Stimulated activated CD8-positive, alpha-beta memory T cell treated with anti-CD3 and anti-CD28 coated beads, Interleukin-7, amount 100 ng/mL, for 48 hours (primary cell): ENCODE measurements around the gene ZSCAN5A.
A peak's percentile ranks its signal among the peaks of the same experiment; 100 is the strongest.
"Not testable (repeated sequence)": the region's sequence is repeated elsewhere in the genome, so short reads cannot be mapped to it uniquely, and the experiment has no call there.

Experiments
- DNase-seq, 2 donors: peaks; one replicate each; pipeline ENCODE4 v3.0.0-alpha.2; 2020; ENCODE audit warnings: low read depth in 1 of 2; ENCODE audit errors: extremely low read depth in 1 of 2

The ZSCAN5A gene

GRCh38 chr19:56315077-56315828 lies 614 bp upstream of the ZSCAN5A start:
- DNase-seq = peak; percentile 73 to 84

- DNase-seq = no peak
Observed at GRCh38 chr19:56314018-56314380, 640 bp downstream of the ZSCAN5A start.

- no peak for DNase-seq
Observed at GRCh38 chr19:56312787-56313657, 1.6 kb downstream of the ZSCAN5A start.

DNA sequence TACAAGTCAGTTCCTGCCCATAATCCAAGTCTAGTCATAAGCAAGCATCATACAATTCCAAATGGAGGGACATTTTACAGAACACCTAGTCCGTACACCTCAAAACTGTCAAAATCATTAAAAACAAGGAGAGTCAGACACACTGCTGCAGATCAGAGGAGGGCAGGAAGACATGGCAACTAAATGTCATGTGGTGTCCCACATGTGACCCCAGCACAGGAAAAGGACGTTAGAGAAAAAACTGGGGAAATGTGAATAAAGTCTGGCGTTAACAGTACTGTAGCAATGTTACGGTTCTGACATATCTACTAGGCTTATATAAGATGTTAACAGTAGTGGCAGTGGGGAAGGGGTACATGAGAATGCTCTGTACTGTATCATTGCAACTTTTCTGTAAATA lies 2.3 kb downstream of the ZSCAN5A start:
- DNase-seq = no peak

DNA sequence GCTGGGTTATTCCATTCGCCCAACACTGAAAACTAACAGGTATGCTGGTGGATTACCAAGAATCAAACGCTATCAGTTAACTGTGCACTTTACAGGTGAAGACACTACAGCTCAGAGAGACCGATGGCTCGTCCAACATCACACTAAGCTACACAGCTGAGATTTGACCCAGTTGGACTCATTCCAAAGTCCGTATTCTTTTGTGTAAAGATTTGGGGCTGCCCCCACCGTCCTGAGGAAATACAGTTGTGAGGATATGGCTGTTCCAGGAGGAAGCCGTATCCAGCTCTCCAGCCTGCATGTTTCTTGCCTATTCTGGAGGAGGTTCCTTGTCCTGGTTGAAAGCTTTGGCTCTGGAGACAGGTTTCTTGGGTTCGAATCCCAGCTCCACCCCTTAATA lies 4.2 kb downstream of the ZSCAN5A start:
- no peak for DNase-seq

DNA sequence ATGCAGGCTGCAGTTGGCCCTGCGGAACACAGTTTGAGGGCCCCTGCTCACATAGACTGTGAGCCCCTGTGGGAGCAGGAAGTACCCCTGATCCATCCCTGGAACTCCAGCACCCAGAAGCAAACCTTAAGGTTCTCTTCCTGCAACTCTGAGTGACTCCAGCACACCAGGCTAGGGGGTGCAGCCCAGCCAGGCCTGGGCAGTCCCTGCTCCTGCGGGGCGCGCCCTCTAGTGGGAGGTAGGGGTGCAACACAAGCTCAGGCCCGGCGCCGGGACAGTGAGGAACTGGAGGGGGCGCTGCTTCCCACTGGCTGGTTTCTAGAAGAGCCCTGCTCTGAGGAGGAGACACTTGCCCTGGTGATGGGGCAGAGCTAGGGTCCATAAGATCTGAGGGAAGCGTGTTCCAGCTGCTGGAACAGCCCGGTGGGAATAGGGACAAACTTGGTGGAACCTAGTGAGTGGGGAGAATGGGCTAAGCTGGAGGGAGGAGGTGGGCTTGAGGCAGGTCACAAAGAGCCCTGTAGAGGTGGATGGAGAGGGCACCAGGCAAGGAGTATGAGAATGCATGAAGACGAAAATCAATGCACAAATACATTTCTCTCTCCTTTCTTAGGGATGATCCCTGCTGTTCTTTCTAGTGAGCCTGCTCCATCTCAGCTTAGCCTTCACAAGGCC lies 5.0 kb downstream of the ZSCAN5A start:
- peak in 1 of 2 donors; percentile 44 for DNase-seq

- no peak for DNase-seq
Observed at GRCh38 chr19:56308792-56309191, 5.8 kb downstream of the ZSCAN5A start.

GRCh38 chr19:56307062-56307461 lies 7.6 kb downstream of the ZSCAN5A start:
- not testable (repeated sequence) for DNase-seq

GRCh38 chr19:56306016-56306415 lies 8.6 kb downstream of the ZSCAN5A start:
- no peak for DNase-seq

DNA sequence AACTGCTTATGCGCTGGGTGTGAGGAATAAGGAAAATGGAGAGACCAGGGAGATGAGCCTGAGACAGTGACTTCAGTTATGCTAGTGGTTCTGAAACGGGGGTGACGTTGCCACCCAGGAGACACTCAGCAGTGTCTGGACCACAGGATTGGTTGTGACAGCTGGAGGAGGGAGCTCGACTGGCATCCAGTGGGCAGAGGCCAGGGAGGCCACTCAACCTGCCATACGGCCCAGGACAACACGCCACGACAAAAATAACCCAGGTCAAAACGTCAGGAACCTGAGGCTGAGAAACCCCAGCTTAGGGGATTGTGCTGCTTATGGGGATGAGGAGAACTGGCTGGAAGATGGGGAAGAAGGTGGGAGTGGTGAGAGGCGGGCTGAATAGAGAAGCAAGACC lies 10.4 kb downstream of the ZSCAN5A start:
- DNase-seq = no peak

DNA sequence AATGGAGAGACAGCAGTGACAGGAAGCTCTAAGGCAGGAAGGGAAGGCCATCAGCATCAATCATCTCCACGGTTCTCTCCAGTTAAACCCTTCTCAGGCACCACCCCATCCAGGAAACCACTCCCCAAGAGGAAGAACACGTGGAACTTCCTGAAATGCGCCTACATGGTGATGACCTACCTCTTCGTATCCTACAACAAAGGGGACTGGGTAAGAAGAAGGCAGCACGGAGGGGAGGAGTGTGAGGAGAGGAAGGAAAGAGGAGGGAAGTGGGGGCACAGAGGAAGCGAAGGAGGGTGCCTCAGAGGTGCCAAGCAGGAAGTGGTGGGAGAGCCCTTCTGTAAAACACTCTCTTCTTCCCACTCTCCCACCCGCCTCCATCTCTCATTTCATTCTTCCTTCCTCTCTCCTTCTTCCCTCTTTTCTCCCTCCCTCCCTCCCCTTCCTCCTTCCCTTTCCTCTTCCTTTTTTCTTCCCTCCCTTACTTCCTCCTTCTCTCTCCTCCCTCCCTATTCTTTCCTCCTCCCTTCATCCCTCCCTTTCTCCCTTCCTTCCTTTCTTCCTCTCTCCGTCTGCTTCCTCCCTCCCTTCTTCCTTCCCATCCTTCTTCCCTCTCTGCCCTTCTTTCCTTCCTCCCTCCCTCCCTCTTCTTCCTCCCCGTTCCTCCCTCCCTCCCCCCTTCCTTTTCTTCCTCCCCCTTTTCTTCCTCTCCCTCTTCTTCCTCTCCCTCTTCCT lies 12.6 kb downstream of the ZSCAN5A start:
- DNase-seq = no peak

DNA sequence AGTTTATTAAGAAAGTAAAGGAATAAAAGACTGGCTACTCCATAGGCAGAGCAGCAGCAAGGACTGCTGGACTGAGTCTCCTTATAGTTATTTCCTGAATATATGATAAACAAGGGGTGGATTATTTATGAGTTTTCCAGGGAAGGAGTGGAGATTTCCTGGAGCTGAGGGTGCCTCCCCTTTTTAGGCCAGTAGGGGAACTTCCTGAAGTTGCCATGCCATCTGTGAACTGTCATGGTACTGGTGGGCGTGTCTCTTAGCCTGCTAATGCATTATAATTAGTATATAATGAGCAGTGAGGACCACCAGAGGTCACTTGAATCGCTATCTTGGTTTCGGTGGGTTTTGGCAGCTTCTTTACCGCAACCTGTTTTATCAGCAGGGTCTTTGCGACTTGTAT lies 13.5 kb downstream of the ZSCAN5A start:
- no peak for DNase-seq

- DNase-seq = no peak
Observed at GRCh38 chr19:56299688-56300087, 15.0 kb downstream of the ZSCAN5A start.

DNA sequence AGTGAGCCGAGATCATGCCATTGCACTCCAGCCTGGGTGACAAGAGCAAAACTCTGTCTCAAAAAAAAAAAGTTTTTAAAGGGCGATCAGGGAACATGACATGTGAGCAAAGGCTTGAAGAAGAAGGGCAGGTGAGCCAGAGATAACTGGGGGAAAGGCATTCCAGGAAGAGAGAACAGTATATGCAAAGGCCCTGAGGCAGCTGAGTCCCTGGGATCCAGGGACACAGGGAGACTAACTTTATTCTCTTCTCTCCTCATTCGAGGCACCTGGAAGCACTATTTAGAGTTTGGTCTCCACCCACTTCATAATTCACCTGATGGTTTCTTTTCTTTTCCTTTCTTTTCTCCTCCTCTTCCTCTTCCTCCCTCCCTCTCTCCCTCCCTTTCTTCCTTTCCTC lies 17.6 kb downstream of the ZSCAN5A start:
- no peak for DNase-seq

GRCh38 chr19:56295531-56296455 lies 18.8 kb downstream of the ZSCAN5A start:
- DNase-seq = no peak

DNA sequence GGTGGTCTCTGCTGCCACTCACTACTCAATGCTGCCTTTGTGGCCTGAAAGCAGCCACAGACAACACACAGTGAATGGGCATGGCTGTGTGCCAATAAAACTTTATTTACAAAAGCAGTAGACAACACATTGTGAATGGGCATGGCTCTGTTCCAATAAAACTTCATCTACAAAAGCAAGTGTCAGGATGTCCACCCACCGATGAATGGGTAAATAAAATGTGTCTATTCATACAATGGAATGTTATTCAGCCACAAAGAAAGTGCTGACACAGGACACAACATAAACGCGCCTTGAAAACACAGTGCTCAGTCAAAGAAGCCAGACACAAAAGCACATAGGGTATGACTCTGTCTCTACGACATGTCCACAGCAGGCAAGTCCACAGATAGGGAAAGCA lies 20.1 kb downstream of the ZSCAN5A start:
- DNase-seq = no peak

GRCh38 chr19:56291867-56292266 lies 22.8 kb downstream of the ZSCAN5A start:
- DNase-seq = peak in 1 of 2 donors; percentile 29

- DNase-seq = no peak
Observed at GRCh38 chr19:56290104-56290503, 24.5 kb downstream of the ZSCAN5A start.

DNA sequence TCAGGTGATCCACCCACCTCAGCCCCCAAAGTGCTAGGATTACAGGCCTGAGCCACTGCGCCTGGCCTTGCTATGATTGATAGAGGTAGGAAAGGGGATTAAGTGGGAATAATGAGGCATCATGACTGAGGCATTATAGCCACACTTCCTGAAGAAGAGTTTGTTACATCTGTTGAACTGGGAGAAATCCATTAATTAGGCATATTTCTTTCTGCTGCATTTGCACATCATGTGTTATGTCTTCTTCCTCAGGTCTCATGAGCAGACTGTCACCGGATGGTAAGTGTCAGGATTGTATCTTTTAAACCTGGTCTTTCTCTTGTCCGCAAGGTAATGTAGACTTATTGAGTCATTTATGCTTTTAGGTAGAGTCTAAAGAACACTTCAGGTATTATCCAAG lies 29.9 kb downstream of the ZSCAN5A start:
- DNase-seq = no peak

DNA sequence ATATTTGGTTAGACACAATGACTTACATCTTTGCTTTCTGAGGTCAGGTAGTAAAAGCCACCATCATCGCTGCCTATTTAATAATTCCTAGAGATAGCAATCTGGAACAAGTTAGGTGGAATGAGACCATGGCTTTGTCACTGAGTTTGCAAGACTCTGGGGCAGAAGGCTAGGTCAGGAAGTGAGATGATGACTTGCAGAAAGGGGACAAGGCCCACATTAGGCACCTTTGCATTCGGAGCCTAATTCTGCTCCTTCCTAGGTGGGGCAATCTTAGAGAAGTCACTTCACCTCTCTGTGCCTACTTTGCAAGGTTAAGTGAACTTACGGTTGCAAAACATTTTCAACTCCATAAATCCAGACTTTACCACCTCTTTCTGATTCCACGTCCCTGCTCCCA lies 31.8 kb downstream of the ZSCAN5A start:
- no peak for DNase-seq
